GM12801 (cell line): ENCODE measurements around the gene PDE7B.

Experiments
- CTCF ChIP-seq: IDR thresholded peaks from one replicate; pipeline ENCODE4 v1.5.1; 2011; ENCODE audit warnings: control low read depth; ENCODE audit not compliant: insufficient read length; ENCODE audit errors: extremely low read depth

The PDE7B gene

GRCh38 chr6:136093835-136094234 lies 242.3 kb downstream of the PDE7B start:
- no peak for TF ChIP-seq CTCF

- no peak for TF ChIP-seq CTCF
Measured at GRCh38 chr6:136094812-136095211, 243.3 kb downstream of the PDE7B start.

DNA sequence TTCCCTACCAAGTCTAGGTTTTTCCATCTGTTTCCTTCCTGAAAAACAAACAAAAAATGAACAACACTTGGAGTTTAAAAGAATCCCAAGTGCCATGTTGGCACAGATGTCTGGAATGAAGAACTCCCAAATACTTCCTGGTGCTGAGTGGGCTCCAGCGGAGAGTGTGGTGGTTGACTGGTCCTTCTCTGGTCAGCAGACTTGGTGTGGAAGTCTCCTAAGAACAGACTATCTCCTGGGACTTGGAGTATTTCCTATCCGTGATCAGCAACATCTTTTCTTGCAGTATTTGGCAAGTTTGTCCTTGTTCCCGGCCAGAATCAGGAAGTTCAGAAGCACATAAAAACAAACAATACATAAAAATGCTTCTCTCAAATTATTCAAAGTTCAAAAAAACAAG lies 244.5 kb downstream of the PDE7B start:
- no peak for TF ChIP-seq CTCF

- no peak for TF ChIP-seq CTCF
Measured at GRCh38 chr6:136102991-136103688, 251.6 kb downstream of the PDE7B start.

GRCh38 chr6:136103763-136104311 lies 252.3 kb downstream of the PDE7B start:
- TF ChIP-seq CTCF, result no peak

DNA sequence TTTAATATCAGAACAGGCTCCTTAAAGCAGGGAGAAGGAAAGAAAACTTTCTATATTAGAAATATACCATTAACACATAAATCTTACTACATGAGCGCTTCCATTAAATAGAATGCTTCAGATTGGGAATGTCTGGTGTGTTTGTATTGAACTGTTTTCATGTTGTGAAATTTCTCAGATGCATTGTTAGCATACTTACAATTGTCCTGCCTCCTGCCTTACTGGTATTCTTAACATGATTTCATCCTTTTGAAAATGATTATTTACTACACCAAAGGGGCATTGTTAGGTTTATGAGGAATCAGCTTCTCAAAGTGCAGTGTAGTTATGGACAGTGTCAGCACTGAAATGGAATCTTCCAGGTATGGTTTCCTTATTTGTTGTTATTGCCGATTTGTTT lies 253.1 kb downstream of the PDE7B start:
- no peak for TF ChIP-seq CTCF

DNA sequence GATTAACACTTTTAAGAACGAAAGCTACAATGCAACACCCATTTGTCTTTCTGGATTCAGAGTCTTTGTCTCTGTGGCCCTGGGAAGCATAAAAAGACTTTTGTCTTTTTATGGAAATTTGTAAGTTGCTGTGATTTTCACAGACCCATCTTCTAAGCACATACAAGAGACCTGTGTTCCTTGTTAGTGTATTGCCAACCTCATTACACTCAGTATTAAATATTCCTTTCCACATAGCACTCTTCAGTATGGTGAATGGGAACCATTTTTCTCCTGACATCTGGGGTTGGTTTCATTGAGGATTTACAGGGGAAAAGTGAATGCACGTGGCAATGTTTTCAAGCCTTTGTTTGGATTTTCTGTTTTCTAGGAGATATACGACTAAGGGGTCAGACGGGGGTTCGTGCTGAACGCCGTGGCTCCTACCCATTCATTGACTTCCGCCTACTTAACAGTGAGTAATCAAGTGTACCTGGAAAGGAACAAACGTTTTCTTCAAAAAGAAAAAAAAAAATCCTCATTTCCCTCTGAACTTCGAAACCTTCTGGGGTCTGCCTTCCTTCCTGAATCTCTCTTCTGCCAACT lies 257.0 kb downstream of the PDE7B start:
- no peak for TF ChIP-seq CTCF
